Left lobe of liver (tissue), 2 donors: ENCODE results near the gene ZBTB48. TPM values are rescaled to one million over a fixed set of nuclear protein-coding genes. Genes with fewer than 3 reads are reported as not detected.
A peak's percentile ranks its signal among the peaks of the same experiment; 100 is the strongest.

Experiments used
- ATAC-seq: fragments of 200-7000 bp; cut with Tn5 transposase; one replicate; pipeline ENCODE4 v1.9.1; 2020; ENCODE audit warnings: mild to moderate bottlenecking, moderate library complexity
- DNase-seq: peaks from one replicate; pipeline ENCODE4 v3.0.0-alpha.2; 2020; ENCODE audit warnings: low spot score
- total RNA-seq: library from RNA; stranded (reverse); gene quantifications from one replicate; pipeline ENCODE4 v1.2.1, GENCODE V29; 2021
- donor health status: DM: no; HTN: no; CAD: no; lungs with moderate emphysema.
- donor health status: DM: no; HTN: yes; CAD: no.

The ZBTB48 gene
- total RNA-seq, 1 donor from 2014 or later, result 38.4 TPM

GRCh38 chr1:6603915-6604558, 24.2 kb downstream of the ZBTB48 start:
- peak; percentile 32 for ATAC-seq

DNA sequence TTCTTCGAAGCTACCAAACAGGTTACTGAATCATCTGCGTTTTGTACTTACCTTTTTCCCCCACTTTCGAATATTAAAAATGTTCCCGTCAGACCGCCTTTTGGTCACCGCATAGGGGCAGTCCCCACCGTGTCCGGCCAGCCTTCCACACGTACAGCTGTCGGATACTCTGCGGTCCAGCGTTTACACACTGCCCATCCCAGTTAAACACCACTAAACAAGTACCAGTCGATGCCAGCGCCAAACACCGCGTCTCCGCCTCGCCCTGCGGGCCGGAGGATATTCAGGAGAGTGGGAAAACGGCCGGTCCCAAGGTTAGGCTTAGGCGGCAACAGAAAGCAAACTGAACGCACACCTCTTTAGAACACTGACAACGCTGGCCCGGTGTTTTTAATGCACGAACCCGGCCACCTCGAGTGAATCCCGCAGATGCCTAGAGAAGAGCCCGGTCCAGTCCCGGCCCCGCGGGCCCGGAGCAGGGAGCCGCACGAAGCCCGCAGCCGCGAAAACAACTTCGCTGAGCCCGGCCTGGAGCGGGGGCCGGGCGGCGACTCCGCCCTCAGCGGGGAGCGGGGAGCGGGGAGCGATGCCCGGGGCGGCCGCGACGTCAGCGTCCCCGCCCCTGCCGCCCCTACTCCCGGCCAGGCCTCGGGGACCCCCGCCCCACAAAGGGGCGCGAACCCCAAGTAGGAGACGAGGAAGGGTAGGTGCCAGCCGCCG, 33.0 kb downstream of the ZBTB48 start:
- DNase-seq (peak; percentile 66), ATAC-seq (peak; percentile 66)

More at GRCh38 chr1:6603915-6604558, 24.2 kb downstream of the ZBTB48 start:
- DNase-seq, result peak; percentile 88

DNA sequence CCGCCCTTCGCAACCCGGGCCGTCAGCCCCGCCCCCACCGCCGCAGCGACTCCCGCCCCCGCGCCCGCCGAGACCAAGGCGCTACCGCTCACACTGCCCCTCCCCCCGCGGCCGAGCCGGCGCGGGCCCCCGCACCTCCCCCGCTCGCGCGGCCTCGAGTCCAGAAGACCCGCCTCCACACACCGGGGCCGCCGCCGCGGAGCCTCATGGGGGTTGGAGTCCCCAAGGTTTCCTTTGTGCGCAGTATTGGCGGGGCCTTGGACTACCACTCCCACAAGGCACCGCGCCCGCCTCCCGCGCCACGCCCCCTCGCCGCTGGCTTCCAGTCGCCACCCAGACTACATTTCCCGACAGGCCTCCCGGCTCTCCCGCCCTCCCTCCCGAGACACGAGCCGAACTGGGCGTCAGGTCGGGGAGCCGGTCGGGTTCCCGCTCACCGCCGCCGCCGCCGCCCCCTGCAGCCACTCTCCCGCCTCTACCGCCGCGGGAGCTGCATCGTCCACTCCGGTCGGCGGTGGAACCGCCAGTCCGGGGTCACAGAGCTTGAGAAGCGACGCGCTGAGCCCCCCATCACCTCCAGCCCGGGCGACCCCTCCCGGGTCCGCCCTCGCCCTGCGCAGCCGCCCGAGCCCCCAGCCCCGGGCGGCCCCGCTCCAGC, 33.7 kb downstream of the ZBTB48 start, which contains the start of gene PHF13:
Gene PHF13 (plus strand): TSS at position 371 of the 658 bp plus-strand sequence. CDS start 336 bp downstream, outside the sequence.
- DNase-seq (peak; percentile 100), ATAC-seq (peak; percentile 92)

DNA sequence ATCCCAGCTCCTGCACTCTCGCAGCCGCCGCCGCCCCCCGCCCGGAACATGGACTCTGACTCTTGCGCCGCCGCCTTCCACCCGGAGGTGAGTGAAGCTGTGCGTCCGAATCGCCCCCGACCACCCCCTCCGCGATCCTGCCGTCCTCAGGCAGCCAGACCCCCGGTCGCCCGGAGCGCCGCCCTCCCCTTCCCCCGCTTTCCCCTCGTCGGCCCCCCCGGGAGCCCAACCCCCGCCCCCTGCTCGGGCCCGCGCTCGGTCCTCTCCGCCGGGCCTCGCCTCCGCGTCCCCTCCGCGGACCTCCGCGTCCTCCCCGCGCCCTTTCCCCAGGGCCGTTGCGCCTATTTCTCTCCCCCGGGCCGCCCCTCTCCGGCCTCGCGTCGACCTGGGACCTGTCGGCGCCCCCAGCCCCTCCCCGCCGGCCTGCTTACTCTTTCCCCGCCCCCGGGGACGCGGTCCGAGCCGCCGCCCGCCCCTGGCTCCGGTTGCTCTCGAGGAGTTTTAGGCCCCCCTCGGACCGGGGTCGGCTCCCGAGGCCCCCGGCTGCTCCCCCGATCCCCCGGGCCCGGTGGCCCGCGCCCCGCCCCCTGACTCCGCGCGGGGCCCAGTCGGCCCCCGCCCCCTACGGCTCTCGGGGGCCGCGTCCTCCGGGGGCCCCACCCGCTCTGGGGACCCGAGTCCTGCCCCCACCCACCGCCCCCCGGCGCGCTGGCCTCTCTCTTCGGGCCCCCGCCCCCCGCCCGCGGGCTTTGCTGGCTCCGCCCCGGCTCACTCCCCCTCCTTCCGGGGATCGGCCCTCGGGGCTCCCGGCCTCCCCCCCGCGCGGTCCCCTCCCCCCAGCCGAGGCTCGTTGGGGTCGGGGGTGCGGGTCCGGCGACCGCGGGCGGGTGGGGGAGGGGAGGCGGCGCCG, 34.5 kb downstream of the ZBTB48 start:
- DNase-seq, result peak; percentile 69

GRCh38 chr1:6614929-6615785, 35.4 kb downstream of the ZBTB48 start:
- no peak for ATAC-seq
- DNase-seq, result no peak

More for the DNA sequence above, 34.5 kb downstream of the ZBTB48 start:
- ATAC-seq, result peak; percentile 8

DNA sequence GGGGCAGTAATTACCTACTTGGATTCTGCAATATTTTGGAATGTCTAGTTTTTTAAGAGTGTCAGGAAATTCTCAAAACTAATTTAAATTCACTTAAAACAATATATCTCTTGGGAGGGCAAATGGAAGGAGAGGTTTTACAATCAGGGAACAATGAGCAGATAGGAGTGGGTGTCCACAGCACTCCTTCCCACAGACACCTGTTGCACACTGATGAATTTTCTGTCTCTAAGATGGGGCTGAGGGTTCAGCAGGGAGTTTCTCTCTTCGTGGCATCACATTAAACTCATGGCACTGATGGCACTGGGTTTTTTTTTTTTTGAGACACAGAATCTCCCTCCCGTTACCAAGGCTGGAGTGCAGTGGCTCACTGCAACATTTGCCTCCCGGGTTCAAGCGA, 39.3 kb downstream of the ZBTB48 start:
- DNase-seq (no peak), ATAC-seq (no peak)

GRCh38 chr1:6621429-6622391, 41.9 kb downstream of the ZBTB48 start:
- DNase-seq (peak; percentile 79), ATAC-seq (peak; percentile 67)

- DNase-seq (no peak), ATAC-seq (peak; percentile 20)
Observed at GRCh38 chr1:6622396-6623152, 42.8 kb downstream of the ZBTB48 start.

DNA sequence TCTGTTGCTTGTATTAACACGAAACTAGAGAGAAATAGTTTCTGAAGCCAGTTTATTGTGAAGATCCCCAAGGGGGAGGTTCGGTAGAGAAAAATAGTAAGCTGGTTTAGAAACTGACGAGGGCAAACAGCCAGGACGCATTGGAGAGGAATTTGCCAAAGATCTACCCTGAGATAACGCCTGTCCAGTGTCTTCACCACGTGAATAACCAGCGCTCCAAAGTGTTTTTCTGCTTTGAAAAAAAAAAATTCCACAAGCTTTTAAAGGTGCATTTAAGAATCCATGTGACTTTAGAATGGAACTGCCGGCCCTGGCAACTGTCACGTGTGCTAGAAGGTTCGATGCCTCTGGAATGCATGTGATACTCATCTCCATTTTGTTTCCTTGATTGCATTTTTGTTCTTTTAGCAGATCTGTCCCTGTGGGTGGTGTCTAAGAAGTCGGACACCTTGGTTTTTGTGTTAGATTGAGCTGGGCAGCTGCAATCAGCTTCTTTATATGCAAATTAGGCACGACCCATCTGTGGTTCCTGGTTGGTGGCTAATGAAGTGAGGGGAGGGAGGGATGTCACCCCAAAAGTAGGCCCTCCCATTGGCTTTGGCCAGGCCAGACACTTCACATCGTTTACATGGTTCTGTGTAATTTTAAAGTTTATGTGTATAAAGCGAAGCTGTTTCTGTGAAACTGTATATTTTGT, 43.6 kb downstream of the ZBTB48 start:
- DNase-seq, result peak; percentile 75
- peak; percentile 10 for ATAC-seq

GRCh38 chr1:6624710-6625583, 45.2 kb downstream of the ZBTB48 start, which contains the start of gene THAP3:
Gene THAP3, plus strand, starts transcription at chr1:6624868. Its CDS starts 351 bp downstream, at chr1:6625219.
- ATAC-seq, result peak; percentile 84

GRCh38 chr1:6625584-6626149, 45.9 kb downstream of the ZBTB48 start:
- ATAC-seq (peak; percentile 4), DNase-seq (no peak)

More at GRCh38 chr1:6624710-6625583, 45.2 kb downstream of the ZBTB48 start, which contains the start of gene THAP3:
- DNase-seq, result peak; percentile 90

- DNase-seq (no peak), ATAC-seq (no peak)
Observed at GRCh38 chr1:6627031-6627430, 47.2 kb downstream of the ZBTB48 start.

GRCh38 chr1:6627841-6628545, 48.2 kb downstream of the ZBTB48 start:
- ATAC-seq (no peak), DNase-seq (no peak)

GRCh38 chr1:6628971-6629479, 49.2 kb downstream of the ZBTB48 start:
- no peak for ATAC-seq
- DNase-seq, result no peak

DNA sequence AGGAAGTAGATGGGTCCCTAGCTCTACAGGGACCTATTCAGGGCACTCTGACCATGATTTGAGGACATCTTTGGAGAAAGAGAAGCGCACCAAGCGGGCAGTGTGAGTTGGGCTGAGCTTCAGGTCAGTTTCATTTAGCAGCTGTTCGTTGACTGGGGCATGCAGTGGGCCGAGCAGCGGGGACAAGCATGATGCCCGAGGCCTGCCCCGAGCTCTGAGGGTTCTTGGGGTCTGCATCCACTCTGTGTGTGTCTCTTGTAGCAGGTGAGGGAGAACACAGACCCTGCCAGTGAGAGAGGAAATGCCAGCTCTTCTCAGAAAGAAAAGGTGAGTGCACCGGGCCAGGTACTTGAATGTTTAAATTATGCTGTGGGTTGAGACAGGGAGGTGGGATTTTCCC, 50.2 kb downstream of the ZBTB48 start:
- no peak for ATAC-seq
- DNase-seq, result no peak
